GM23338 (cell line): ENCODE results near the gene ADAMTS18. TPM values are rescaled to one million over a fixed set of nuclear protein-coding genes. Genes with fewer than 3 reads are reported as not detected.

Experiments used
- CREB1 ChIP-seq: fragments of 250-450 bp; sonication (Bioruptor Pico); IDR thresholded peaks from 2 replicates; pipeline ENCODE4 v1.5.0; 2020; ENCODE audit warnings: low read depth, mild to moderate bottlenecking, moderate library complexity
- JUNB ChIP-seq: IDR thresholded peaks from one replicate; pipeline ENCODE4 v1.6.1; 2016; ENCODE audit warnings: antibody characterized with exemption; ENCODE audit not compliant: unreplicated experiment
- NANOG ChIP-seq: IDR thresholded peaks from 2 replicates; pipeline ENCODE4 v1.6.1; 2016; ENCODE audit warnings: antibody characterized with exemption, borderline replicate concordance
- POLR2AphosphoS5 ChIP-seq: IDR thresholded peaks from 2 replicates; pipeline ENCODE4 v1.6.1; 2016; ENCODE audit warnings: antibody characterized with exemption, low read depth
- REST ChIP-seq: IDR thresholded peaks from one replicate; pipeline ENCODE4 v1.6.1; 2018; ENCODE audit warnings: antibody characterized with exemption; ENCODE audit not compliant: unreplicated experiment
- STAT1 ChIP-seq: IDR thresholded peaks from one replicate; pipeline ENCODE4 v1.6.1; 2016; ENCODE audit warnings: antibody characterized with exemption; ENCODE audit not compliant: unreplicated experiment
- ZNF331 ChIP-seq: fragments of 250-450 bp; sonication (Bioruptor Pico); IDR thresholded peaks from 2 replicates; pipeline ENCODE4 v1.5.0; 2020; ENCODE audit warnings: low read depth, mild to moderate bottlenecking, moderate library complexity
- ZNF462 ChIP-seq: fragments of 250-450 bp; sonication (Bioruptor Pico); IDR thresholded peaks from 2 replicates; pipeline ENCODE4 v1.5.0; 2020; ENCODE audit warnings: mild to moderate bottlenecking, moderate library complexity
- polyA plus RNA-seq: library from polyadenylated mRNA; unstranded; fragments of >200 nt; fragmentation: Nextera tagmentation; extraction: Ambion mirVana; gene quantifications from 2 replicates; pipeline ENCODE4 v1.2.1, GENCODE V29; 2016
- total RNA-seq: library from RNA; depleted of rRNA; stranded (reverse); fragments of >200 nt; shearing (Covaris generic); gene quantifications from 2 replicates; pipeline ENCODE4 v1.2.3, GENCODE V29; 2014
- TF ChIP-seq, protein P1 (sequence below), 2 experiments: fragments of 200-600 bp in 1 of 2; sonication (generic) in 1 of 2; conservative IDR thresholded peaks; 2 replicates each; pipeline versions ENCODE4 v1.5.1 to v1.6.1; 2016 to 2017; ENCODE audit warnings: antibody characterized with exemption in 2 of 2, low read depth in 2 of 2, mild to moderate bottlenecking in 2 of 2, moderate library complexity in 1 of 2

The ADAMTS18 gene
- total and polyA plus RNA-seq, 2 experiments from 2014 or later: 0.15 to 0.90 TPM

DNA sequence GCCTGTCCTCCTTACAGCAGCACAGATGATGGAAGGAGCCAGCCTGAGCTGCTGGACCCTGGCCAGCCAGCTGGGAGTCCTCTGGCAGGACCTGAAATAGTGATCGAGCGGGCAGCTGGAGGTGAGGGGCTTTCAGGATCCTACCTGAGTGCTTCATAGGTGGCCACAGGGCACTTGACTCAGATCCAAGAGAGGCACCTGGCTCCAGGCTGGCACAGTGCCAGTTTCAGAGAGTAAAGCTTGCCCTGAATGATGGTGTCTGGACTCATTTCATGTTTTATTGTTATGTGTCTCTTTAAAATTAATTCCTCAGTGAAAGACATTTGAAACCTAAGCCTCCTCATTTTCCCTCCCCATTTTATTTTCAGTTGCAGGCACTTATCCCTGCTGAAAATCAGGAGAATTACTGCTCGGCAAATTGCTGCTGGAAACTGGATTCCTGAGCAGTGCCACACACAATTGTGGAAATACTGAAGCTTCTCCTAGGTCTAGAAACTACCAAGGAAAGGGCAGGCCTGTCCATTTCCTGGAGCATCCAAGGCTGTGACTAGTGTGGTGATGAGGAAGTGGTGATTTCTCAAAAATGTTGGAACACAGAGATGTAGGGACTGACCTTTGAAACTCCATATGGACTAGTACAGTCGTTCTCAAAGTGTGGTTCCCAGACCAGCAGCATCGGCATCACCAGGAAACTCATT, 16.1 kb upstream of the ADAMTS18 start (continued):
- TF ChIP-seq ZNF462: no peak
- TF ChIP-seq POLR2AphosphoS5: no peak
- TF ChIP-seq JUNB: no peak
- no peak for TF ChIP-seq ZNF331 (CRISPR knock-in tag)
- TF ChIP-seq STAT1: no peak
- TF ChIP-seq NANOG: no peak
- no peak for TF ChIP-seq CREB1 (CRISPR knock-in tag)
- TF ChIP-seq, protein P1, sequence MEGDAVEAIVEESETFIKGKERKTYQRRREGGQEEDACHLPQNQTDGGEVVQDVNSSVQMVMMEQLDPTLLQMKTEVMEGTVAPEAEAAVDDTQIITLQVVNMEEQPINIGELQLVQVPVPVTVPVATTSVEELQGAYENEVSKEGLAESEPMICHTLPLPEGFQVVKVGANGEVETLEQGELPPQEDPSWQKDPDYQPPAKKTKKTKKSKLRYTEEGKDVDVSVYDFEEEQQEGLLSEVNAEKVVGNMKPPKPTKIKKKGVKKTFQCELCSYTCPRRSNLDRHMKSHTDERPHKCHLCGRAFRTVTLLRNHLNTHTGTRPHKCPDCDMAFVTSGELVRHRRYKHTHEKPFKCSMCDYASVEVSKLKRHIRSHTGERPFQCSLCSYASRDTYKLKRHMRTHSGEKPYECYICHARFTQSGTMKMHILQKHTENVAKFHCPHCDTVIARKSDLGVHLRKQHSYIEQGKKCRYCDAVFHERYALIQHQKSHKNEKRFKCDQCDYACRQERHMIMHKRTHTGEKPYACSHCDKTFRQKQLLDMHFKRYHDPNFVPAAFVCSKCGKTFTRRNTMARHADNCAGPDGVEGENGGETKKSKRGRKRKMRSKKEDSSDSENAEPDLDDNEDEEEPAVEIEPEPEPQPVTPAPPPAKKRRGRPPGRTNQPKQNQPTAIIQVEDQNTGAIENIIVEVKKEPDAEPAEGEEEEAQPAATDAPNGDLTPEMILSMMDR (conservative IDR thresholded peaks at IDR 0.05; ENCODE audit: low read depth in 2 of 2): no peak
- TF ChIP-seq REST: no peak
